ENCODE results near the gene SLC25A23. TPM values are rescaled to one million over a fixed set of nuclear protein-coding genes. Genes with fewer than 3 reads are reported as not detected.
A peak's percentile ranks its signal among the peaks of the same experiment; 100 is the strongest.

SLC25A23 gene
- total RNA-seq, 8 experiments from 2014 or later: 10.7 to 28.7 (median 15.6) TPM

DNA sequence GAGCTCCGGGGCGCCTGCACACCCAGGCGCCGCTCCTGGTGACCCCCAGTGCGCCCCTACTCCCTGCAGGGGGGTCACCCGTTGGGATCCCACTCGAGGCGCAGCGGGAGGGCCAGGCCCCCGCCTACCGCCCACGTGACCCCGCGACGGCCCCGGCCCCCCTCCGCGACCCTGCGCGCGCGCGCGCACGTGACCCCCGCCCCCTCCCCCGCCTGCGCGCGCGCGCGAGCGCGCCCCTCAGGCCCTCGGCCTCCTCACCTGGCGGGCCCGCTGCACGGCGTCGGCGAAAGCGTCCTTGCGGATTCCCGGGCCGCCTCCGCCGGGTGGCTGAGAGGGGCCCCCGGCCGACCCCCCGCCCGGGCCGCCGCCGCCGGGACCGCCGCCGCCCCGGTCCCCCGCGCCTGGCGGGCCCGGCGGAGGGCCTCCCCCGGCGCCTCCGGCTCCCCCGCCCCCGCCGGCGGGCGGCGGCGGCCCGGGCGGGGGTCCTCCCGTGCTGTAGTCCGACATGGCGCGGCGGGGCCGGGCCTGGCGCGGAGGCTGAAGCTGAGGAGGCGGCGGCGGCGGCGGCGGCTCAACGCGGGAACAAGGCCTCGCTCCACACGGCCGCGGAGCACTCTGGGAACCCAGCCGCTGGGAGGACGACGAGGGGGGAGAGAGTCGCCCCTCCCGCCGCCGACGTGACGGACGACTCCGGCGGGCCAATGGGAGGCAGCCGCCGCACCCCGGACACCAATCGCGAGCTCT, 35.2 kb downstream of the SLC25A23 start, which contains the start of gene KHSRP:
TSS of gene KHSRP (minus strand) at position 617 of the 744 bp plus-strand sequence. CDS start at position 507, 110 bp downstream.
- ATAC-seq (replicated peaks in 6 of 8): no peak
- peak within 1 kb of the TSS; percentile 46 to 70 (median 53) for H3K4me3 ChIP-seq
- WGBS, 10 experiments: 0 to 1% methylated on average over 2 to 11 of the region's 114 CpGs; no CpG with 5 or more reads in 8 of the 10 experiments
- peaks cover 11 to 16% of the 10 kb centered on the region in 2 donors for H3K4me1 ChIP-seq (replicated peaks in 1 of 2)
- in situ Hi-C loops (cut with MboI; ENCODE audit: low pct_unique_long_range_greater_than_20kb in 2 of 9, low sequenced_read_pairs in 9 of 9, unreplicated experiment in 9 of 9): no loop called here
- H3K27ac ChIP-seq: peak within 1 kb of the TSS; percentile 91 to 98

DNA sequence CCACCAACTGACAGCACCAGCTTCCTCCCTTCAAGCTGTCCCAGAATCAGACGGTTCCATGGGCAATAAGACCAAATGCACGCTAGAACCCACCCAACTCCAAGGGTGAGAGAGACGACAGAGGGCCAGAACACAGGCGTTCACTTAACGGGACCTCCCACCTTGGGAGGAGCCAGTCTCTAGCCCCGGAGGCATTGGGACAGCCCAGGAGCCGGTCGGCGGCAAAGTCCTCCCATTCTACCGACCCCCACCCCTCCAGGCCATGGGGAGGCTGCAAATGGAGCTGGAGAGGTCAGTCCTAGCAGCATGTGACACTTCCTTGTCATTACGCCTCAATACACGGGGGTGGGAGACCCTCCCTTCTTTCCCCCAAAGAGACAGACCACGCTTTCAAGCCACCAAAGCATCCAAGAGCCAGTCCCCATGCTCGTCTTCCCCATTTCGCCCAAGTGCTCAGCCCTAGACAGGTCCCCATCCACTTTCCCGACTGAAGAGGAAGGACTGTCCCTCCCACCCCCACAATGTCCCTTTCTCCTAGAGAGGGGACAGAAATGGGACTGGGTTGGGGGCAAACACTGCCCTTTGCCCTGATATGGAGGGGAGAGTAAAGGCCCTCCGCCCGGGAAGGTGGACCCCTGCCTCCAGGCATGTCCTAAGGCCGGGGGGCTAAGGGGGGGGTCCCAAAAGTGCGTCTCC, 35.9 kb downstream of the SLC25A23 start:
- Histone ChIP-seq H3K4me1 (replicated peaks in 1 of 2) (peaks cover 11 to 16% of the 10 kb centered on the region in 2 donors), H3K27ac (peak overlapping the region; percentile 91 to 98), H3K4me3 (peak overlapping the region; percentile 46 to 70 (median 53))
- peak in 3 of 8 experiments; percentile 1 to 7 (median 6) for ATAC-seq (replicated peaks in 6 of 8)
- in situ Hi-C loops (cut with MboI; ENCODE audit: low pct_unique_long_range_greater_than_20kb in 2 of 9, low sequenced_read_pairs in 9 of 9, unreplicated experiment in 9 of 9): no loop called here
- WGBS, 10 experiments: 0 to 1% (median 0%) methylated on average over 2 to 9 of the region's 20 CpGs; no CpG with 5 or more reads in 6 of the 10 experiments

DNA sequence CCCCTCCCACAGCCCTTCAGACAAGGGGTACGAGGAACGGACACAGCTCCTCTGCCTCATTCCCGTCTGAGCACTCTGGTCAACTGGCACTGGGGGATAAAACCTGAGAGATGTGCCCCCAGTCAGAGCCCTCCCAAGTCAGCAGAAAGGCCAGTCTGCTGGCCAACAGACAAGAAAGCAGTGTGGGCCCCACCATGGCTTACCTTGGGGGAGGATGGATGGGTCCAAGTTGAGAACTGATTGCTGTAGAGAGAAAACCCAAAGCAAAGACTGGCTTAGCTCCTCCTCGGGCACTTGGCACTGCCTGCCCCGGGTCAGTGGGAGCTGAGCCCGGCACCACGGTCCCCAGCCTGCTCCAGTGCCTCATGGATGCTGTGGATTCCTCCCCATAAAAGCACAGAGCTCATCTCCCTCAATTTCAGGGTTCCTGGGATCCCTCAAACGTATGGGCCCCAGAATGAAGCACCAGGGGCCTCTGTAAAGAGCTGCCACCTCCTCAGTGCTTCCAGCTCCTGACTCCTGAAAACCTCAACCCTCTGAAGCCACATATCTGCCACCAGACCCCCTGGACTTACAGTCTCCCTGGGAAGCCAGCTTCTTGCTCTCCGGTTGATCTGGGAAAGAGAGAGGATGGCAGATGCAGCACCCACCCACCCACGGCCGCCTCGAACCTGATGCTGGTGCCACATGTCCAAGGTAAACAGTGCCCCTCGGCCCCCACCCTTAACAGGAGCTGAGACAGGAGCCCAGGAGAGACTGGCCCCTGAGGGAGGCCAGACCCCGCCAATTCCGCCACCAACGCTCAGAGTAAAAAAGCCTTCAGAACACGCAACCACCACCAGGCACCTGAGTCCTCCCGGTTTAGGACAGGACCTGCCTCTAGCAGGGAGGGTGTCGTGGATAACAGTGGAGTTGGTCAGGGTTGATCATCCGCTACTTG, 38.2 kb downstream of the SLC25A23 start:
- WGBS, 10 experiments: 40 to 100% (median 95%) methylated on average over 1 to 9 of the region's 20 CpGs; no CpG with 5 or more reads in 2 of the 10 experiments
- H3K4me1 ChIP-seq (replicated peaks in 1 of 2): peaks cover 11 to 16% of the 10 kb centered on the region in 2 donors
- in situ Hi-C loops (cut with MboI; ENCODE audit: low pct_unique_long_range_greater_than_20kb in 2 of 9, low sequenced_read_pairs in 9 of 9, unreplicated experiment in 9 of 9): no loop called here
- no peak overlapping the region for H3K27ac ChIP-seq
- no peak for ATAC-seq (replicated peaks in 6 of 8)
- no peak overlapping the region for H3K4me3 ChIP-seq

DNA sequence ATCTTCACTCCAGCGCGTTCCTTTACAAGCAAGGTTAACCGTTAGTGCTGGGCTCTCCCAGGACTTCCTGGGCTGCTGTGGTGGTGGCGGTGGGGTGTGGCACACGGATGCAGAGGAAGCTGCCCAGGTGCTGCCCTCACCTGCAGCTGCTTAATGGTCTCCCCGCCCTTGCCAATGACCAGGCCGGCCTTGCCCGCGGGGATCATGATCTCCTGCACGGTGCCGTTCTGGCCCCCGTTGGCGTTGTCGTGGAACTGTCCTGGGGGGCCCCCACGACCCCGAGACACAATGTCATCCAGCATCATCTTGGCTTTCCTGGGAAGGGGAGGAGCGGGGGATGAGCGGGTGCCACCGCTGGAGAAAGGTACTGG, 41.0 kb downstream of the SLC25A23 start:
- ATAC-seq (replicated peaks in 6 of 8): no peak
- no peak overlapping the region for H3K4me3 ChIP-seq
- 78 to 100% (median 100%) methylated on average over 1 to 8 of the region's 19 CpGs; no CpG with 5 or more reads in 5 of the 10 experiments for WGBS, 10 experiments
- no peak overlapping the region for H3K27ac ChIP-seq
- H3K4me1 ChIP-seq (replicated peaks in 1 of 2): peaks cover 6 to 10% of the 10 kb centered on the region in 2 donors
- in situ Hi-C loops (cut with MboI; ENCODE audit: low pct_unique_long_range_greater_than_20kb in 2 of 9, low sequenced_read_pairs in 9 of 9, unreplicated experiment in 9 of 9): no loop called here

DNA sequence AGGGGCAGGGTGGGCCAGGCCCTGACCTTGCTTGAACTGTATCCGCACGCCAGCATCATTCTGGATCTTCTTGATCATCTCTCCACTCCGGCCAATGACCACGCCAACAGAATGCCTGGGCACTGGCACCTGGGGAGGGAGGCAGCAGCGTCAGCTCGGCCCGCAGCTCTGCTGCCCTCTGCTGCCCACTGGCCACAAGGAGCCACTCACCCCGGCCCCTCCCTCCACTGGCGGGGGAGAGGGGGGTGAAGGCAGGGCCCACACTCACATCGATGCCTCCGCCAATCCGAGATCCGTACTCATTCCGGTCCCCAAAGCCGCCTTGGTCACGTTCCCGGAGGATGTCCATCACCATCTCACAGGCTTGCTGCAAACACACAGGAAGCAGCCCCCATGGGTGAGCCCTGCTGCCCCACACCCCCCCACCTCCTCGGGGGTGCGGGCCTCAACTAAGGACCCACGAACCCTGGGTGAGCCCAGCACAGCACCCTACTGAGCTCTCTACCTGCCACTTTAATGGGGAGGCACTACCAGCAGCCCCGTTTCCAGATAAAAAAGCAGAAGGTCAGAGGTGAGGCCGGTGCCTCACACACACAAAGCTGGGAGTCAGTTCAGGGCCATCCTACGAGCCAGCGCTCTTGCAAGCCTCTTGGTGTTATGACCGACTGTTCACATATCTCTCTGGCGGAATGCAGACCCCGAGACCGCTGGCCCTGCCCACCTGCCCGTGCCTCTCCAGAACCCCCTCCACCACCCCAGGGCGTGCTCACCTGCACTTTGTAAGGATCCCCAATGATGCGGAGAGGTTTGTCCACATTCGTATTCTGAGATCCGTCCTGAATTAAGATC, 41.7 kb downstream of the SLC25A23 start:
- Histone ChIP-seq H3K4me1 (replicated peaks in 1 of 2) (peaks cover 2 to 5% of the 10 kb centered on the region in 2 donors), H3K27ac (no peak overlapping the region), H3K4me3 (no peak overlapping the region)
- 40 to 95% (median 84%) methylated on average over 1 to 5 of the region's 33 CpGs; no CpG with 5 or more reads in 7 of the 10 experiments for WGBS, 10 experiments
- peak in 7 of 8 experiments; percentile 25 to 62 (median 39) for ATAC-seq (replicated peaks in 6 of 8)
- in situ Hi-C loops (cut with MboI; ENCODE audit: low pct_unique_long_range_greater_than_20kb in 2 of 9, low sequenced_read_pairs in 9 of 9, unreplicated experiment in 9 of 9): no loop called here

DNA sequence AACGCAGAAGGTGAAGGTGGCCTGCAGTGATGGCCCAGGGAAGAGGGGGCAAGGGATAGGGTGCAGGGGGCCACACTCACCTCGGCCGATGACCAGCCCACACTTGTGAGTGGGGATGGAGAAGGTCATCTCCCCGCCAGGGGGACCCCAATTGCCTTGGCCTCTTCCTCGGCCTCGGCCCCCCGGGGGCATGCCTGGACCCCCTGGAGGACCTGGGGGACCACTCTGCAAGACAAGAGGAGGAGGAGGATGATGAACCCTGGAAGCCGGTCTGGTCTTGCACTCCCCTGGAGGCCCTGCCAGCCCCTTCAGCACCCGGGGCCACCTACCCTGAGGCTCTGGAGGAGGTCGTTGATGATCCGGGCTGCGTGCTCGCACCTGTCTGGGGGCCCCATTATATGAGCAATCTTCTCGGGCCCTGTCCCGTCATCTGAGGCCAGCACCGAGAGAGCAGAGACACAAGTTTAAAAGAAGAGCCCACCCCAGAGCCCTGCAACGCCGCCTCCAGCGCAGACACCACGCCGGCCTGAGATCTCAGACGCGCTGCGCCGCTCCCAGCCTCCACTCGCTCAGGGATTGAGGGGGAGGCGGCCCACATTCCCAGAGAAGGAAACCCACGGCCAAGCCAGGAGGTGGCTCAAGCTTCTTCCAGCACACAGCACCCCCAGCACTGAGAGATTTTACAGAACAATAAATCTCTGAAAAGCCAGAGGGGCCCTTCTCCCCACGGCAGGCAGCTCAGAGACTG, 42.8 kb downstream of the SLC25A23 start:
- ATAC-seq (replicated peaks in 6 of 8): no peak
- in situ Hi-C loops (cut with MboI; ENCODE audit: low pct_unique_long_range_greater_than_20kb in 2 of 9, low sequenced_read_pairs in 9 of 9, unreplicated experiment in 9 of 9): no loop called here
- Histone ChIP-seq H3K4me1 (replicated peaks in 1 of 2) (no peaks in the 10 kb centered on the region), H3K27ac (no peak overlapping the region), H3K4me3 (no peak overlapping the region)
- 87 to 100% (median 100%) methylated on average over 2 to 9 of the region's 29 CpGs; no CpG with 5 or more reads in 5 of the 10 experiments for WGBS, 10 experiments

DNA sequence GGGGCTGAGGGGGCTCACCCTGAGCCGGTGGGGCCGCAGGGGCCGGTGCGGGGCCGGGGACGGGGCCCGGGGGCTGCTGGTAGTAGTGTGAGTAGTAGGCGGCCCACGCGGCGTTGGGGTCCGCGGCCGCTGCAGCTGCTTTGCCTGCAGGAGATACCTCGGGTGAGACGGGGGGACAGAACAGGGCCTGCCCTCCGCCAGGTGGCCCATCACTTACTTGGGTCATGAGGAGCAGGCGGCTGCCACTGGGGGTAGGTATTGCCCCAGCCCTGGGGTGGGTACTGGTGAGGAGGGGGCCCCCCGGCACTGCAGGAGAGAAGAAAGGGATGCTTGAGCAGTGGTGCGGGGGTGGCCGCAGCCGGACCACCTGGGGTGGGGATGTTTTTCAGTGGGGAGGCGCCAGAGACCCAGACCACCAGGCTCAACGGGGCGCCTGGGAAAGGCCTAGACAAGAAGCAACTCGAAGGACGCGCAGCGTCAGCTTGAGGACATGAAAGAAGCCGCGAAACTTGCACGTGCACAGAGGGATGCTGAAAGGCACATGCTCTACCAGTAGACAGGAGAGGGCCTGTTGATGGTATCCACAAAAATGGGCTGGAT, 43.9 kb downstream of the SLC25A23 start:
- in situ Hi-C loops (cut with MboI; ENCODE audit: low pct_unique_long_range_greater_than_20kb in 2 of 9, low sequenced_read_pairs in 9 of 9, unreplicated experiment in 9 of 9): no loop called here
- H3K4me3 ChIP-seq: no peak overlapping the region
- H3K4me1 ChIP-seq (replicated peaks in 1 of 2): no peaks in the 10 kb centered on the region
- WGBS, 10 experiments: 100% methylated on average over 1 to 3 of the region's 32 CpGs; no CpG with 5 or more reads in 8 of the 10 experiments
- no peak overlapping the region for H3K27ac ChIP-seq
- peak in 3 of 8 experiments; percentile 1 to 5 (median 4) for ATAC-seq (replicated peaks in 6 of 8)

DNA sequence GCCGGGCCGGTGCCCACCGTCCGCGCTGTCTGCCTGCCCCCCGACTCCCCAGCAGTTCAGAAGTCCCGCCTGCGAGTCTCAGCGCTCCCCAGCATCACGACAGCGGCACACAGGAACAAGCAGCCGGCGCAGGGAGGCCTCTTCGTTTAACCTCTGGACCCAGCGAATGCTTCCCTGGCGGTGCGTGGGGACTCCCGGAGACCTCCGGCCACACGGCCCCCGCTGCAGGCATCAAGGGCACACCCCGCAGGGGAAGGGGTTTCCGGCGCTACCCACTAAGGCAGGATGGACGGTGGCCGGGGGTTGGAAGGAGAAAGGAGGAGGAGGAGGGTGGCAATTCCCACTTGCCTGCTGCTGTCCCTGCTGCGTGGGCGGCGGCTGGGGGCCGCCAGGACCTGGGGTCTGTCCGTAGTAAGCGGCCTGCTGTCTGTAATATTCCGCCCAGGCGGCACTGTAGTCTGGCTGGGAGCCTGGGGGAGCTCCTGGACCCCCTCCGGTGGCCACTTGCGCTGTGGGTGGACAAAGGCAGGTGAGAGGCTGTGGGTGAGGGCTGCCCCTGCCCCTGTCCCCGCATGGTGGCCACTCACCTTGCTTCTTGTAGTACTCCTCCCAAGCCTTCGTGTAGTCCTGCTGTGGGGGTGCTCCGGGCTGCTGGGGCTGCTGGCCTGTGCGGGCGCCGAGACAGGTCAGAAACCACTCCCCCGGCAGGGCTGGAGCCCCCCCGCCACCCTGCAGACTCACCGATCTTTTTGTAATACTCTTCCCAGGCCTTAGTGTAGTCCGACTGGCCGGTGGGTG, 44.6 kb downstream of the SLC25A23 start:
- Histone ChIP-seq H3K4me1 (replicated peaks in 1 of 2) (no peaks in the 10 kb centered on the region), H3K27ac (no peak overlapping the region), H3K4me3 (no peak overlapping the region)
- in situ Hi-C loops (cut with MboI; ENCODE audit: low pct_unique_long_range_greater_than_20kb in 2 of 9, low sequenced_read_pairs in 9 of 9, unreplicated experiment in 9 of 9): no loop called here
- WGBS, 10 experiments: 88 to 100% (median 95%) methylated on average over 3 to 12 of the region's 47 CpGs; no CpG with 5 or more reads in 5 of the 10 experiments
- peak in 3 of 8 experiments; percentile 9 to 15 (median 11) for ATAC-seq (replicated peaks in 6 of 8)

DNA sequence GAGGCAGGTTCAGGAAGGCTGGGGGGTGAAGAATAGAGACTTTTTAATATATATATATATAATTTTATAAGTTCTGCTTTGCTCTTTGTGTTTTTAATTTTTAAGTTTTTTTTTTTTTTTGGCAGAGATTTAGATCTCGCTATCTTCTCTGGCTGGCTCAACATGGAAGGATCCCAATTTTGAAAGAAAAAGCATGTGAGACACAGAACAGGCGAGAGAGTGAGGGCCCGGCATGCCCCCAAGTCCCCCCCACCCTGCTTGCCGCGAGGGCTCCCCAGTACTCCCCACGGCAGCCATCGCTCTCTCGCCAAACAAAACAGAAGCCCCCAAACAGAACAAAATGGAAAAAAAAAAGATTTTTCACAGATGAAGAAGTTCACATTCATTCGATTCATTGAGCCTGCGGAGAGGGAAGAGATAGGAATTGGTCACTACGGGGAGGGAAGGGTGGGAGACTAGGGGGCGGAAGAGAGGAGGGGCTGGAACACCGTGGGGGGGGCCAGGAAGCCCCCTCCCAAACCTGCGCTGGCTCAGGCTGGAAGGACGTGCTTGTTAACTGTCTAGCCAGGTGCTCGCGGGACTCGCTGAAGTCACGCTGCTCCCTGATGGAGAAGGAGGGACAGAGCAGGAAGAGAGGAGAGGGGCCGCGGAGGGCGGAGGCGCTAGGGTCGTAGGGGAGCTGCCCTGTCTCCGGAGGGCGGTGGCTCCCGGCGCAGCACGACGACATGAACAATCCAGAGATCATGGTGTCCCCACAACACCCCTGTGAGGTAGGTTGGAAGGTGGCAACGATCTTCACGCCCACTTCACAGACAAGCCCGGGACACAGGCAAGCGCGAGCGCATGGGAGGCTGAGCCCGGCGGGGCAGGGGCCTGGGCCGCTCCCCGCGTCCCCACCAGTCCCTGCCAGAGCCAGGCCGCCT, 45.6 kb downstream of the SLC25A23 start:
- no peak for ATAC-seq (replicated peaks in 6 of 8)
- WGBS, 10 experiments: 75 to 100% (median 83%) methylated on average over 1 to 16 of the region's 42 CpGs; no CpG with 5 or more reads in 3 of the 10 experiments
- Histone ChIP-seq H3K4me3 (no peak overlapping the region), H3K4me1 (replicated peaks in 1 of 2) (no peaks in the 10 kb centered on the region), H3K27ac (no peak overlapping the region)
- in situ Hi-C loops (cut with MboI; ENCODE audit: low pct_unique_long_range_greater_than_20kb in 2 of 9, low sequenced_read_pairs in 9 of 9, unreplicated experiment in 9 of 9): no loop called here

DNA sequence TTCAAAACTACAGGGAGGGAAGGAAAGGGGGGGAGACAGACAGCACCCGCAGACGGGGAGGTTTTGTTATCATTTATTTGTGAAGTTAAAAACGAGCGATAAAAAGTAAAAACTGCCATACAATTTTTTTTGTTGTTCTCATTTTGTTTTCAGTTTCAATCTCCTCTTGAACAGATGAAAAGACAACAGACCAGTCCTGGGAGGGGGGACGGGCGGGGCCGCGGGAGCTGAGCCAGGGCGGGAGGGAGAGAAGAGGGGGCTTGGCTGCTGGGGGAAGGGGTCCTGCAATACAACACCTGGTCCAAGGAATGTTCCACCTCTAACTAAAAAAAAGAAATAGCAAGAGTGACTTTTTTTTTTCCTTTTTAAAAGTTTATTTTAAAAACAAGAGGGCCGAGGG, 46.3 kb downstream of the SLC25A23 start:
- Histone ChIP-seq H3K27ac (no peak overlapping the region), H3K4me1 (replicated peaks in 1 of 2) (no peaks in the 10 kb centered on the region), H3K4me3 (no peak overlapping the region)
- WGBS, 10 experiments: 63 to 100% (median 88%) methylated on average over 1 to 8 of the region's 10 CpGs
- no peak for ATAC-seq (replicated peaks in 6 of 8)
- in situ Hi-C loops (cut with MboI; ENCODE audit: low pct_unique_long_range_greater_than_20kb in 2 of 9, low sequenced_read_pairs in 9 of 9, unreplicated experiment in 9 of 9): no loop called here
